Activated CD4-positive, CD25-positive, alpha-beta regulatory T cell treated with anti-CD3 and anti-CD28 coated beads, Interleukin-2, amount 50 U/mL, for 24 hours (primary cell): ENCODE results near the gene TMEM38B.
"Not testable (repeated sequence)": the region's sequence is repeated elsewhere in the genome, so short reads cannot be mapped to it uniquely, and the experiment has no call there.

Source experiments
- ATAC-seq, 2 donors: fragments of 150-1000 bp; cut with Tn5 transposase; one replicate each; pipeline ENCODE4 v1.10.0; 2021; ENCODE audit warnings: mild to moderate bottlenecking in 1 of 2, moderate library complexity in 1 of 2

Gene TMEM38B

DNA sequence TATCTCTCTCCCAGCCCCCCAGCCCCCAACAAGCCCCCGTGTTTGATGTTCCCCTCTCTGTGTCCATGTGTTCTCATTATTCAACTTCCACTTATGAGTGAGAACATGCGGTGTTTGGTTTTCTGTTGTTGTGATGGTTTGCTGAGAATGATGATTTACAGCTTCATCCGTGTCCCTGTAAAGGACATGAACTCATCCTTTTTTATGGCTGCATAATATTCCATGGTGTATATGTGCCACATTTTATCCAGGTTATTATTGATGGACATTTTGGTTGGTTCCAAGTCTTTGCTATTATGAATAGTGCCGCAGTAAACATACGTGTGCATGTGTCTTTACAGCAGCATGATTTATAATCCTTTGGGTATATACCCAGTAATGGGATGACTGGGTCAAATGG, 33.9 kb downstream of the TMEM38B start:
- not testable (repeated sequence) for ATAC-seq

DNA sequence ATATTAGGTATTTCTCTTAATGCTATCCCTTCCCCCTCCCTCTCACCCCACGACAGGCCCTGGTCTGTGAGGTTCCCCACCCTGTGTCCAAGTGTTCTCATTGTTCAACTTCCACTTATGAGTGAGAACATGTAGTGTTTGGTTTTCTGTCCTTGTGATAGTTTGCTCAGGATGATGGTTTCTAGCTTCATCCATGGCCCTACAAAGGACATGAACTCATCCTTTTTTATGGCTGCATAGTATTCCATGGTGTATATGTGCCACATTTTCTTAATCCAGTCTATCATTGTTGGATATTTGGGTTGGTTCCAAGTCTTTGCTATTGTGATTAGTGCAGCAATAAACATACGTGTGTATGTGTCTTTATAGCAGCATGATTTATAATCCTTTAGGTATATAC, 37.1 kb downstream of the TMEM38B start:
- ATAC-seq, result not testable (repeated sequence)

DNA sequence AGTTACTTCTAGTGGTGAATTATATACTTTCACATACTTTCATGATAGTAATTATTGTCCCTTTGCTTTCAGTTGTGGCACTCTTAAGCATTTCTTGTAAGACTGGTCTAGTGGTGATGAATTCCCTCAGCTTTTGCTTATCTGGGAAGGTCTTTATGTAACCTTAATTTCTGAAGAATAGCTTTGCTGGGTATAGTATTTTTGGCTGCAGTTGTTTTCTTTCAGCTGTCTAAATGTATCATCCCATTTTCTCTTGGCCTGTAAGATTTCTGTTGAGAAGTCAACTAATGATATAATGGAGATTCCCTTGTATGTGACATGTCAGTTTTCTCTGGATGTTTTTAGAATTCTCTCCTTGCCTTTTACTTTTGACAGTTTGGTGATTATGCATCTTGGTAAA, 41.0 kb downstream of the TMEM38B start:
- ATAC-seq, result no peak

DNA sequence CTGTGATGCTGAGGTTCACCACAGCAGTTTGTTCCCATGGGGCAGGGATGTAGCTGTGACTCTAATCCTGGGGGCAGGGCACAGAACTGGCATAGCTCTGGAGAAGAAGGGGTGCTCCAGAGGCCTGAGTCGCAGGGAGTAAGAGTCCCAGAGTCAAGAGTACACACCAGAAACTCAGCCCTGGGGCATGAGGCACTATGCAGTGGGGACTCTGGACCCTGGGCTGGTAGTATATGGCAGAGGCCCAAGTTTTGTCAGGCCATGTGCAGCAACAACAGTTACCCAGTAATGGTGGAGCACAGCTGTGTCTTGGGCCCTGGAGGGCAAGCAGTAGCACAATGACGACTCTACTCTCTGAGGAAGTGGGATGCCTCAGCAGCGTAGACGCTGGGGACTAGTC, 42.9 kb downstream of the TMEM38B start:
- no peak for ATAC-seq

DNA sequence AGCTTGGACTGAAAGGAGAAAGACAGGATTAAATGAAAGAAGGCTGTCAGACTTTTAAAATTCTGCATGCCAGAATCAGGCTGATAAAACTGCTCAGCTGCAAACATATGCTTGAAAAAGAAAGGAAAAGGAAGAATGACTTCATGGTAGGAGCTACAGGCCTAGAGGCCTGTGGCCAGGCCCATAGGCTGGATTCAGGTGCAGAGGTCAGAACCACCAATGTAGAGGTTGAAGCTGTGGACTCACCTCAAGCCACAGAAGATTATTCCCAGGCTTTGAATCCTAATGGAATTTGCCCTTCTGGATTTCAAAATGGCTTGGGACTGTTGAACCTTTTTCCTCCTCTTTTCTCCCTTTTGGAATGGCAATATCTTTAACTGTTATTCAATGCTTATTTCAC, 47.7 kb downstream of the TMEM38B start:
- ATAC-seq, result no peak

DNA sequence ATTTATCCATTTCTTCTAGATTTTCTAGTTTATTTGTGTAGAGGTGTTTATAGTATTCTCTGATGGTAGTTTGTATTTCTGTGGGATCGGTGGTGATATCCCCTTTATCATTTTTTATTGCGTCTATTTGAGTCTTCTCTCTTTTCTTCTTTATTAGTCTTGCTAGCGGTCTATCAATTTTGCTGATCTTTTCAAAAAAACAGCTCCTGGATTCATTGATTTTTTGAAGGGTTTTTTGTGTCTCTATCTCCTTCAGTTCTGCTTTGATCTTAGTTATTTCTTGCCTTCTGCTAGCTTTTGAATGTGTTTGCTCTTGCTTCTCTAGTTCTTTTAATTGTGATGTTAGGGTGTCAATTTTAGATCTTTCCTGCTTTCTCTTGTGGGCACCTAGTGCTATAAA, 53.0 kb downstream of the TMEM38B start:
- ATAC-seq, result not testable (repeated sequence)

DNA sequence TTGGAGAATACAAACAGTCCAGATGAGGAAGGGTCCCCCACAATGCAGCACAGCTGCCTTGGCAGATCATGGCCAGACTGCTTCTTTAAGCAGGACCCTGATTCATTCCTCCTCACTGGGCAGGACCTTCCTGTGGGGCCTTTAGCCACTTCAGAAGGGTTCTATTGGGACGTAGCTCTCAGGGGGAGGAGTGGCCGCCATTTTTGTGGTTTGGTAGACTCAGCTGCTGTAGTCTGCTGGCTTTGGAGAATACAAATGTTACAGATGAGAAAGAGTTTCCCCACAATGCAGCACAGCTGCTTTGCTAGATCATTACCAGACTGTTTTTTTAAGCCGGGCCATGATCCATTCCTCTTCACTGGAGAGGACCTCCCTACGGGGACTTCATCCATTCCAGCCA, 57.4 kb downstream of the TMEM38B start:
- ATAC-seq, result no peak

DNA sequence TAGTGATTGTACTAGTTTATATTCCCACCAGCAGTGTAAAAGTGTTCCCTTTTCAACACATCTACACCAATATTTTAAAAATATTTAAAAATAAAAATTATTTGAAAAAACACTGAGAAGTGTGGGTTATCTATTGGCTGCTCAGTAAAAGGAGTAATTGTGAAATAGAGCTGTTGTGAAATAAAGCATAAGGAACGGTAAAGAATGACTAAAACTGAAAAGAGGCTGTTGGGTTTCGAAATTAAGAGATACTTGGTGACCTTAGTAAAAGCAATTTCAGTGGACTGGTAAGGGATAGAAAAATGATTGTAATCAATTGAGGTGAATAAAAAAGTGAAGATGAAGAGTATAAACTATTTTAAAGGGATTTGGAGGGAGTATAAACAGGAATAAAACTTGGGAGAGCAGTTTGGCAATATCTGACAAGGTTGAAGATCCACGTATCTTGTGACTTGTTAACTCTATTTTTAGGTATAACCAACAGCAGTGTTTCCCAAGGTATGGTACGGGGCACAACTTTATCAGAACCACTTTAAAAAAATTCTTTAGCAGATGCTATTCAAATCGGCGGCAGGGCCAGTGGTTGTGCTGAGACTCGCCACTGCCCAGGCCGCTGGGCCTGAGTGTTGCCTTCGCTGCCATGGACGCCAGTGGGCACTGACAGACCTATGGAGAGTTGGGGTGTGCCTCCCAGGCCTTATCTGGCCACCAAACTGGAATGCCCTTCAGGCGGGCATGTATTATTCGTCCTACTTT, 63.3 kb downstream of the TMEM38B start:
- no peak for ATAC-seq

DNA sequence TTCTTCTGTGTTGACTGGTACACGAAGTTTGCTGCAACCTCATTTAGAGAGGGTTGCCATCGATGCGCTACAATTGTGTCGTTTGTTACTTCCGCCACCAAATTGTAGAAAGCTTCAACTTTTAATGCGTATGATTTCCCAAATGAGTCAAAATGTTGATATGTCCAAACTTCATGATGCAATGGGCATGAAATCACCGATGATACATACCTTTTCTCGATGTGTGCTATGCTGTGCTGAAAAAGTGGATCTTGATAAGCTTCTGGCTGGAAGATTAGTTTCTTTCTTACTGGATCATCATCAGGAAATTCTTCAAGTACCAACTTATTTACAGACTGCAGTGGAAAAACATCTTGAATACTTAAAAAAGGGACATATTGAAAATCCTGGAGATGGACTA, 65.7 kb downstream of the TMEM38B start:
- no peak for ATAC-seq

DNA sequence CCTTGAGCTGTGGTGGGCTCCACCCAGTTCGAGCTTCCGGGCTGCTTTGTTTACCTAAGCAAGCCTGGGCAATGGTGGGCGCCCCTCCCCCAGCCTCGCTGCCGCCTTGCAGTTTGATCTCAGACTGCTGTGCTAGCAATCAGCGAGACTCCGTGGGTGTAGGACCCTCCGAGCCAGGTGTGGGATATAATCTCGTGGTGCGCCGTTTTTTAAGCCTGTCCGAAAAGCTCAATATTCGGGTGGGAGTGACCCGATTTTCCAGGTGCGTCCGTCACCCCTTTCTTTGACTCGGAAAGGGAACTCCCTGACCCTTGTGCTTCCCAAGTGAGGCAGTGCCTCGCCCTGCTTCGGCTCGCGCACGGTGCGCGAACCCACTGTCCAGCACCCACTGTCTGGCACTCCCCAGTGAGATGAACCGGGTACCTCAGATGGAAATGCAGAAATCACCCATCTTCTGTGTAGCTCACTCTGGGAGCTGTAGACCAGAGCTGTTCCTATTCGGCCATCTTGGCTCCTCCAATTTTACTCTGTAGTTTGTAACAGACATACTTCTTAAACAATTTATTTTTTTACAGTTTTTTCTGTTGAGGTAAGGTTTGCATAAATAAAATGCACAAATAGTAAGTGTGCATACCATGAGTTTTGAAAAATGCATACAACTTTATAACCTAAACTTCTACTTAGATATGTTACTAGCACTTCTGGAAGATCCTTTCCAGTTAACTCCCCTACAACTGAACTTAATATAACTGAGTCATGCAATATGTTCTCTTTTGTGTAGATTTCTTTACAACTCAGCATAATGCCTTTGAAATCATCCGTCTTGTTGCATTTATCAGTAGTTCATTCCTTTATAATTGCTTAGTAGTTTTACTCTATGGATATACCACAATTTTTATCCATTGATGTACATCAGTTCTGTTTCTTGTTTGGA, 88.5 kb downstream of the TMEM38B start:
- not testable (repeated sequence) for ATAC-seq

DNA sequence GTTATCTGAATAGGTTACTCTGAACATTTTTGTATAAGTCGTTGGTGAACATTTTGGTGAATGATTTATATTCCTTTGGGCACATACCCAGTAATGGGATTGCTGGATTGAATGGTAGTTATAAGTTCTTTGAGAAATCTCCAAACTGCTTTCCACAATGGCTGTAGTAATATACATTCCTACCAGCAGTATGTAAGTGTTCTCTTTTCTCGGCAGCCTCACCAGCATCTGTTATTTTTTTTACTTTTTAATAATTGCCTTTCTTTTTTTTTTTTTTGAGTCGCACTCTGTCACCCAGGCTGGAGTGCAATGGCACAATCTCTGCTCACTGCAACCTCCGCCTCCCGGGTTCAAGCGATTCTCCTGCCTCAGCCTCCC, 89.1 kb downstream of the TMEM38B start:
- not testable (repeated sequence) for ATAC-seq

DNA sequence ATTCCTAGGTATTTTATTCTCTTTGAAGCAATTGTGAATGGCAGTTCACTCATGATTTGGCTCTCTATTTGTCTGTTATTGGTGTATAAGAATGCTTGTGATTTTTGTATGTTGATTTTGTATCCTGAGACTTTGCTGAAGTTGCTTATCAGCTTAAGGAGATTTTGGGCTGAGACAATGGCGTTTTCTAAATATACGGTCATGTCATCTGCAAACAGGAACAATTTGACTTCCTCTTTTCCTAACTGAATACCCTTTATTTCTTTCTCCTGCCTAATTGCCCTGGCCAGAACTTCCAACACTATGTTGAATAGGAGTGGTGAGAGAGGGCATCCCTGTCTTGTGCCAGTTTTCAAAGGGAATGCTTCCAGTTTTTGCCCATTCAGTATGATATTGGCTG, 92.5 kb downstream of the TMEM38B start:
- ATAC-seq, result not testable (repeated sequence)

DNA sequence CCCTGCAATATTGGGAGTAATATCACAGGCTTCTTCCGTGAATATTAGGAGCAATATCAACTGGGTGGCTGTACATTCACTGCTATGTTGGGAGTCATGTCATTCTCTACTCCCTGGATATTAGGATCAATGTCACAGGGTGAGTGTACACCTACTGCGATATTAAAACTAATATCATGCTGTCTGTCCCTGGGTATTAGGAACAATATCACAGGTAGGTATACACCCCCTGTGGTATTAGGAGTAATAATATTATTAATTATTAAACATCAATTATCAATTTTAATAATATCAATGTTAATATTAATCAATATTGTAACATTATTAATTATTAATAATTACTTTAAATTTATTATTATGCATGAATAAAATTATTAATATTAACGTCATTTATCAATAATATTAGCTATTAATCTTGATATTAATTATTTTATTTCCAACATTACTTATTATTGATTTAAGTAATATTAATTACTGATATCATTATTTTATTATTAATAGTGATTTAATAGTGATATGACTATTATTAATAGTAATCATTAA, 121.9 kb downstream of the TMEM38B start:
- no peak for ATAC-seq

DNA sequence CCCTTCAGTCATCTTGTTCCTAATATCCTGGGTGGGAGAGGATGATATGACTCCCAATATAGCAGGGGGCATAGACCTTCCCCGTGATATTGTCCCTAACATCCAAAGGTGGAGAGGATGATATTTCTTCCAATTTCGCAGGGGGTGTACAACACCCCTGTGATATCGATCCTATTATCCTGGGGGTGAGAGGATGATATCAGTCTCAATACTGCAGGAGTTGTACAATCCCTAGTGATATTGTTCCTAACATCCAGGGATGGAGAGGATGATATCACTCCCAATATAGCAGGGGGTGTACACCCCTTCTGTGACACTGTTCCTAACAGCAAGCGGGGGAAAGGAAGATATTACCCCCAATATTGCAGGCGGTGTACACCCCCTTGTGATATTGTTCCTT, 122.6 kb downstream of the TMEM38B start:
- no peak for ATAC-seq

DNA sequence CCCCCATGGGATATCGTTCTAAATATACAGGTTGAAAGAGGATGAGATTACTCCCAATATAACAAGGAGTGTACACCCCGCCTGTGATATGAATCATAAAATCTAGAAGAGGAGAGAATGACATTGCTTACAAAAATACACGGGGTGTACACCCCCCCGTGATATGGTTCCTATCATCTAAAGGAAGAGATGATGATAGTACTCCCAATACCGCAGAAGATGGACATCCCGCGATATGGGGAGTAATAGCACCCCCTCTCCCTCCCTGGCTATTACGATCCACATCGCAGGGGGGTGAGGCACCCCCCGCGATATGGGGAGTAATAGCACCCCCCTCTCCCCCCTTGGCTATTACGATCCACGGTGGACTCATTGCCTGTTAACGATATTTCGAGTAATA, 124.6 kb downstream of the TMEM38B start:
- ATAC-seq, result no peak

DNA sequence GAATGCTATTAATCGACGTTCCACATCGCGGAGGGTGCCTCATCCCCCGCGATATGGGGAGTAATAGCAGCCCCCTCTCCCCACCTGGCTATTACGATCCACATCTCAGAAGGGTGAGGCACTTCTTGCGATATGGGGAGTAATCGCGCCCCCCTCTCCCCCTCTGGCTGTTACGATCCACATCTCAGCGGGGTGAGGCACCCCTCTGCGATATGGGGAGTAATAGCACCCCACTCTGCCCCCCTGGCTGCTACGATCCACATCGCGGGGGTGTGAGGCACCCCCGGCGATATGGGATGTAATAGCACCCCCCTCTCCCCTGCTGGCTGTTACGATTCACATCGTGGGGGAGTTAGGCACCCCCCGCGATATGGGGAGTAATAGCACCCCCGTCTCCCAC, 128.5 kb downstream of the TMEM38B start:
- no peak for ATAC-seq
